Activated CD4-positive, alpha-beta memory T cell treated with anti-CD3 and anti-CD28 coated beads for 36 hours (primary cell): Measurements from ENCODE around the gene PTCHD1. TPM values are rescaled to one million over a fixed set of nuclear protein-coding genes. Genes with fewer than 3 reads are reported as not detected.

ENCODE experiments used
- CTCF ChIA-PET: fragments of 350-600 bp; sonication (Branson Sonifier 250); formaldehyde crosslinking; loops from one replicate; lab custom pipeline; 2021; ENCODE audit warnings: antibody characterized with exemption, inconsistent platforms; lab: Charles Lee
- POLR2A ChIA-PET: fragments of 350-600 bp; sonication (Branson Sonifier 250); formaldehyde crosslinking; loops from one replicate; lab custom pipeline; 2021; ENCODE audit warnings: antibody characterized with exemption; lab: Charles Lee
- DNase-seq: peaks from one replicate; pipeline ENCODE4 v3.0.0-alpha.2; 2020
- H3K27ac Mint-ChIP-seq: one replicate; pipeline ENCODE4 v1.8.0; 2021; ENCODE audit warnings: mixed read lengths
- H3K27me3 Mint-ChIP-seq: one replicate; pipeline ENCODE4 v1.8.0; 2021; ENCODE audit warnings: mixed read lengths
- H3K36me3 Mint-ChIP-seq: one replicate; pipeline ENCODE4 v1.8.0; 2021; ENCODE audit warnings: mixed read lengths
- H3K4me1 Mint-ChIP-seq: one replicate; pipeline ENCODE4 v1.8.0; 2021; ENCODE audit warnings: low read depth, mixed read lengths
- H3K4me3 Mint-ChIP-seq: one replicate; pipeline ENCODE4 v1.8.0; 2021; ENCODE audit warnings: mild to moderate bottlenecking, mixed read lengths
- H3K9me3 Mint-ChIP-seq: one replicate; pipeline ENCODE4 v1.8.0; 2021; ENCODE audit warnings: mixed read lengths
- intact Hi-C: fragments of 100-400 bp; cut with micrococcal nuclease; formaldehyde crosslinking; loops from one replicate; pipeline ENCODE4 v1.15.1; 2023
- total RNA-seq, 2 experiments: library from RNA; stranded (reverse); gene quantifications; one replicate each; pipeline ENCODE4 v1.2.3, GENCODE V29; 2021

The PTCHD1 gene
- total RNA-seq, 2 experiments from 2014 or later: not detected

- no peak for DNase-seq
- CTCF ChIA-PET: no interaction called here
- Mint-ChIP-seq H3K4me3 (no peak overlapping the region), H3K9me3 (no peaks in the 10 kb centered on the region), H3K36me3 (no peaks in the 10 kb centered on the region), H3K27ac (no peak overlapping the region), H3K4me1 (no peaks in the 10 kb centered on the region), H3K27me3 (no peaks in the 10 kb centered on the region)
- intact Hi-C loops: no loop called here
- POLR2A ChIA-PET: no interaction called here
These were observed 53.0 kb downstream of the PTCHD1 start for GRCh38 chrX:23387550-23388184.

- no peak overlapping the region for H3K4me3 Mint-ChIP-seq
- CTCF ChIA-PET: no interaction called here
These were observed 54.6 kb downstream of the PTCHD1 start for GRCh38 chrX:23389196-23389792.

GRCh38 chrX:23390979-23391378, 56.3 kb downstream of the PTCHD1 start:
- Mint-ChIP-seq H3K36me3 (no peaks in the 10 kb centered on the region), H3K4me3 (no peak overlapping the region), H3K27ac (no peak overlapping the region), H3K9me3 (no peaks in the 10 kb centered on the region), H3K27me3 (no peaks in the 10 kb centered on the region), H3K4me1 (no peaks in the 10 kb centered on the region)
- CTCF ChIA-PET: no interaction called here
- intact Hi-C loops: no loop called here
- no peak for DNase-seq
- POLR2A ChIA-PET: no interaction called here

More at GRCh38 chrX:23389196-23389792, 54.6 kb downstream of the PTCHD1 start:
- Mint-ChIP-seq H3K4me1 (no peaks in the 10 kb centered on the region), H3K27me3 (no peaks in the 10 kb centered on the region), H3K27ac (no peak overlapping the region), H3K9me3 (no peaks in the 10 kb centered on the region), H3K36me3 (no peaks in the 10 kb centered on the region)
- intact Hi-C loops: no loop called here
- POLR2A ChIA-PET: no interaction called here
- DNase-seq: no peak

- ChIA-PET POLR2A (no interaction called here), CTCF (no interaction called here)
- no peak for DNase-seq
- Mint-ChIP-seq H3K9me3 (no peaks in the 10 kb centered on the region), H3K36me3 (no peaks in the 10 kb centered on the region), H3K4me1 (no peaks in the 10 kb centered on the region), H3K27me3 (no peaks in the 10 kb centered on the region), H3K27ac (no peak overlapping the region), H3K4me3 (no peak overlapping the region)
- intact Hi-C loops: no loop called here
These were observed 57.5 kb downstream of the PTCHD1 start for GRCh38 chrX:23392195-23392594.

GRCh38 chrX:23394421-23394820, 59.8 kb downstream of the PTCHD1 start:
- no peak for DNase-seq
- no peaks in the 10 kb centered on the region for H3K4me1 Mint-ChIP-seq
- intact Hi-C loops: no loop called here
- H3K9me3 Mint-ChIP-seq: no peaks in the 10 kb centered on the region
- no peaks in the 10 kb centered on the region for H3K27me3 Mint-ChIP-seq
- no peaks in the 10 kb centered on the region for H3K36me3 Mint-ChIP-seq
- no peak overlapping the region for H3K27ac Mint-ChIP-seq
- CTCF ChIA-PET: no interaction called here
- H3K4me3 Mint-ChIP-seq: no peak overlapping the region
- POLR2A ChIA-PET: no interaction called here

- H3K27ac Mint-ChIP-seq: no peak overlapping the region
- H3K4me1 Mint-ChIP-seq: no peaks in the 10 kb centered on the region
- H3K4me3 Mint-ChIP-seq: no peak overlapping the region
- DNase-seq: no peak
- H3K9me3 Mint-ChIP-seq: no peaks in the 10 kb centered on the region
- ChIA-PET CTCF (no interaction called here), POLR2A (no interaction called here)
- H3K27me3 Mint-ChIP-seq: no peaks in the 10 kb centered on the region
- intact Hi-C loops: no loop called here
- no peaks in the 10 kb centered on the region for H3K36me3 Mint-ChIP-seq
These were observed 61.6 kb downstream of the PTCHD1 start for GRCh38 chrX:23396263-23396662.

GRCh38 chrX:23398570-23398969, 63.9 kb downstream of the PTCHD1 start:
- H3K27ac Mint-ChIP-seq: no peak overlapping the region
- ChIA-PET CTCF (no interaction called here), POLR2A (no interaction called here)
- H3K4me3 Mint-ChIP-seq: no peak overlapping the region
- no peaks in the 10 kb centered on the region for H3K27me3 Mint-ChIP-seq
- intact Hi-C loops: no loop called here
- no peaks in the 10 kb centered on the region for H3K4me1 Mint-ChIP-seq
- DNase-seq: no peak
- no peaks in the 10 kb centered on the region for H3K9me3 Mint-ChIP-seq
- H3K36me3 Mint-ChIP-seq: no peaks in the 10 kb centered on the region

GRCh38 chrX:23403849-23404248, 69.2 kb downstream of the PTCHD1 start:
- CTCF ChIA-PET: no interaction called here
- no peaks in the 10 kb centered on the region for H3K36me3 Mint-ChIP-seq
- POLR2A ChIA-PET: no interaction called here
- H3K4me3 Mint-ChIP-seq: no peak overlapping the region
- no peaks in the 10 kb centered on the region for H3K4me1 Mint-ChIP-seq
- no peak for DNase-seq
- no peak overlapping the region for H3K27ac Mint-ChIP-seq
- no peaks in the 10 kb centered on the region for H3K9me3 Mint-ChIP-seq
- H3K27me3 Mint-ChIP-seq: no peaks in the 10 kb centered on the region
- intact Hi-C loops: no loop called here

GRCh38 chrX:23422912-23423311, 88.3 kb downstream of the PTCHD1 start:
- H3K4me3 Mint-ChIP-seq: no peak overlapping the region
- peaks cover 26% of the 10 kb centered on the region for H3K9me3 Mint-ChIP-seq
- intact Hi-C loops: no loop called here

GRCh38 chrX:23434356-23434884, 99.8 kb downstream of the PTCHD1 start:
- Mint-ChIP-seq H3K27me3 (no peaks in the 10 kb centered on the region), H3K4me1 (no peaks in the 10 kb centered on the region), H3K4me3 (no peak overlapping the region), H3K36me3 (no peaks in the 10 kb centered on the region), H3K27ac (no peak overlapping the region), H3K9me3 (peaks cover 2% of the 10 kb centered on the region)
- no peak for DNase-seq
- ChIA-PET CTCF (no interaction called here), POLR2A (no interaction called here)
- intact Hi-C loops: no loop called here

More at GRCh38 chrX:23422912-23423311, 88.3 kb downstream of the PTCHD1 start:
- no peak for DNase-seq
- H3K36me3 Mint-ChIP-seq: no peaks in the 10 kb centered on the region
- ChIA-PET POLR2A (no interaction called here), CTCF (no interaction called here)
- H3K4me1 Mint-ChIP-seq: no peaks in the 10 kb centered on the region
- no peak overlapping the region for H3K27ac Mint-ChIP-seq
- no peaks in the 10 kb centered on the region for H3K27me3 Mint-ChIP-seq

- H3K27ac Mint-ChIP-seq: no peak overlapping the region
- intact Hi-C loops: no loop called here
- CTCF ChIA-PET: no interaction called here
These were observed 100.5 kb downstream of the PTCHD1 start for GRCh38 chrX:23435108-23435507.

GRCh38 chrX:23435575-23435974, 100.9 kb downstream of the PTCHD1 start:
- no peak overlapping the region for H3K27ac Mint-ChIP-seq
- intact Hi-C loops: no loop called here

More at GRCh38 chrX:23435108-23435507, 100.5 kb downstream of the PTCHD1 start:
- H3K4me1 Mint-ChIP-seq: no peaks in the 10 kb centered on the region
- H3K36me3 Mint-ChIP-seq: no peaks in the 10 kb centered on the region
- no peak overlapping the region for H3K4me3 Mint-ChIP-seq
- POLR2A ChIA-PET: no interaction called here
- no peak for DNase-seq
- no peaks in the 10 kb centered on the region for H3K9me3 Mint-ChIP-seq
- H3K27me3 Mint-ChIP-seq: no peaks in the 10 kb centered on the region

GRCh38 chrX:23436875-23437274, 102.2 kb downstream of the PTCHD1 start:
- Mint-ChIP-seq H3K9me3 (no peaks in the 10 kb centered on the region), H3K4me1 (no peaks in the 10 kb centered on the region), H3K4me3 (no peak overlapping the region), H3K27ac (no peak overlapping the region), H3K36me3 (no peaks in the 10 kb centered on the region), H3K27me3 (no peaks in the 10 kb centered on the region)
- intact Hi-C loops: no loop called here
- ChIA-PET CTCF (no interaction called here), POLR2A (no interaction called here)
- DNase-seq: no peak

More at GRCh38 chrX:23435575-23435974, 100.9 kb downstream of the PTCHD1 start:
- ChIA-PET CTCF (no interaction called here), POLR2A (no interaction called here)
- DNase-seq: no peak
- no peaks in the 10 kb centered on the region for H3K27me3 Mint-ChIP-seq
- H3K4me3 Mint-ChIP-seq: no peak overlapping the region
- H3K9me3 Mint-ChIP-seq: no peaks in the 10 kb centered on the region
- no peaks in the 10 kb centered on the region for H3K4me1 Mint-ChIP-seq
- no peaks in the 10 kb centered on the region for H3K36me3 Mint-ChIP-seq
